HL-60 (cell line): ENCODE measurements around the gene ADAT2.

ENCODE experiments used
- SPI1 ChIP-seq: IDR thresholded peaks from 2 replicates; pipeline ENCODE4 v1.6.1; 2012; ENCODE audit warnings: low read depth, mild to moderate bottlenecking, borderline replicate concordance
- TF ChIP-seq, protein P1 (sequence below): IDR thresholded peaks from one replicate; pipeline ENCODE4 v1.5.1; 2011; ENCODE audit warnings: low read length, control low read depth, inconsistent platforms; ENCODE audit not compliant: insufficient read depth
- TF ChIP-seq, protein P2 (sequence below): IDR thresholded peaks from 2 replicates; pipeline ENCODE4 v1.6.1; 2012; ENCODE audit warnings: low read depth; ENCODE audit not compliant: insufficient replicate concordance

GRCh38 chr6:143419526-143419925, 31.0 kb downstream of the ADAT2 start:
- TF ChIP-seq, protein P1, sequence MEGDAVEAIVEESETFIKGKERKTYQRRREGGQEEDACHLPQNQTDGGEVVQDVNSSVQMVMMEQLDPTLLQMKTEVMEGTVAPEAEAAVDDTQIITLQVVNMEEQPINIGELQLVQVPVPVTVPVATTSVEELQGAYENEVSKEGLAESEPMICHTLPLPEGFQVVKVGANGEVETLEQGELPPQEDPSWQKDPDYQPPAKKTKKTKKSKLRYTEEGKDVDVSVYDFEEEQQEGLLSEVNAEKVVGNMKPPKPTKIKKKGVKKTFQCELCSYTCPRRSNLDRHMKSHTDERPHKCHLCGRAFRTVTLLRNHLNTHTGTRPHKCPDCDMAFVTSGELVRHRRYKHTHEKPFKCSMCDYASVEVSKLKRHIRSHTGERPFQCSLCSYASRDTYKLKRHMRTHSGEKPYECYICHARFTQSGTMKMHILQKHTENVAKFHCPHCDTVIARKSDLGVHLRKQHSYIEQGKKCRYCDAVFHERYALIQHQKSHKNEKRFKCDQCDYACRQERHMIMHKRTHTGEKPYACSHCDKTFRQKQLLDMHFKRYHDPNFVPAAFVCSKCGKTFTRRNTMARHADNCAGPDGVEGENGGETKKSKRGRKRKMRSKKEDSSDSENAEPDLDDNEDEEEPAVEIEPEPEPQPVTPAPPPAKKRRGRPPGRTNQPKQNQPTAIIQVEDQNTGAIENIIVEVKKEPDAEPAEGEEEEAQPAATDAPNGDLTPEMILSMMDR, result no peak
- TF ChIP-seq, protein P2, sequence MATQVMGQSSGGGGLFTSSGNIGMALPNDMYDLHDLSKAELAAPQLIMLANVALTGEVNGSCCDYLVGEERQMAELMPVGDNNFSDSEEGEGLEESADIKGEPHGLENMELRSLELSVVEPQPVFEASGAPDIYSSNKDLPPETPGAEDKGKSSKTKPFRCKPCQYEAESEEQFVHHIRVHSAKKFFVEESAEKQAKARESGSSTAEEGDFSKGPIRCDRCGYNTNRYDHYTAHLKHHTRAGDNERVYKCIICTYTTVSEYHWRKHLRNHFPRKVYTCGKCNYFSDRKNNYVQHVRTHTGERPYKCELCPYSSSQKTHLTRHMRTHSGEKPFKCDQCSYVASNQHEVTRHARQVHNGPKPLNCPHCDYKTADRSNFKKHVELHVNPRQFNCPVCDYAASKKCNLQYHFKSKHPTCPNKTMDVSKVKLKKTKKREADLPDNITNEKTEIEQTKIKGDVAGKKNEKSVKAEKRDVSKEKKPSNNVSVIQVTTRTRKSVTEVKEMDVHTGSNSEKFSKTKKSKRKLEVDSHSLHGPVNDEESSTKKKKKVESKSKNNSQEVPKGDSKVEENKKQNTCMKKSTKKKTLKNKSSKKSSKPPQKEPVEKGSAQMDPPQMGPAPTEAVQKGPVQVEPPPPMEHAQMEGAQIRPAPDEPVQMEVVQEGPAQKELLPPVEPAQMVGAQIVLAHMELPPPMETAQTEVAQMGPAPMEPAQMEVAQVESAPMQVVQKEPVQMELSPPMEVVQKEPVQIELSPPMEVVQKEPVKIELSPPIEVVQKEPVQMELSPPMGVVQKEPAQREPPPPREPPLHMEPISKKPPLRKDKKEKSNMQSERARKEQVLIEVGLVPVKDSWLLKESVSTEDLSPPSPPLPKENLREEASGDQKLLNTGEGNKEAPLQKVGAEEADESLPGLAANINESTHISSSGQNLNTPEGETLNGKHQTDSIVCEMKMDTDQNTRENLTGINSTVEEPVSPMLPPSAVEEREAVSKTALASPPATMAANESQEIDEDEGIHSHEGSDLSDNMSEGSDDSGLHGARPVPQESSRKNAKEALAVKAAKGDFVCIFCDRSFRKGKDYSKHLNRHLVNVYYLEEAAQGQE, result no peak
- TF ChIP-seq SPI1, result no peak
